HG02571 (cell line): ENCODE measurements around the gene PLA2G2C.

ENCODE experiments used
- ATAC-seq: cut with Tn5 transposase; IDR thresholded peaks from one replicate; pipeline ENCODE4 v1.9.1; 2021; ENCODE audit warnings: mild to moderate bottlenecking, moderate library complexity; ENCODE audit not compliant: unreplicated experiment

The PLA2G2C gene

DNA sequence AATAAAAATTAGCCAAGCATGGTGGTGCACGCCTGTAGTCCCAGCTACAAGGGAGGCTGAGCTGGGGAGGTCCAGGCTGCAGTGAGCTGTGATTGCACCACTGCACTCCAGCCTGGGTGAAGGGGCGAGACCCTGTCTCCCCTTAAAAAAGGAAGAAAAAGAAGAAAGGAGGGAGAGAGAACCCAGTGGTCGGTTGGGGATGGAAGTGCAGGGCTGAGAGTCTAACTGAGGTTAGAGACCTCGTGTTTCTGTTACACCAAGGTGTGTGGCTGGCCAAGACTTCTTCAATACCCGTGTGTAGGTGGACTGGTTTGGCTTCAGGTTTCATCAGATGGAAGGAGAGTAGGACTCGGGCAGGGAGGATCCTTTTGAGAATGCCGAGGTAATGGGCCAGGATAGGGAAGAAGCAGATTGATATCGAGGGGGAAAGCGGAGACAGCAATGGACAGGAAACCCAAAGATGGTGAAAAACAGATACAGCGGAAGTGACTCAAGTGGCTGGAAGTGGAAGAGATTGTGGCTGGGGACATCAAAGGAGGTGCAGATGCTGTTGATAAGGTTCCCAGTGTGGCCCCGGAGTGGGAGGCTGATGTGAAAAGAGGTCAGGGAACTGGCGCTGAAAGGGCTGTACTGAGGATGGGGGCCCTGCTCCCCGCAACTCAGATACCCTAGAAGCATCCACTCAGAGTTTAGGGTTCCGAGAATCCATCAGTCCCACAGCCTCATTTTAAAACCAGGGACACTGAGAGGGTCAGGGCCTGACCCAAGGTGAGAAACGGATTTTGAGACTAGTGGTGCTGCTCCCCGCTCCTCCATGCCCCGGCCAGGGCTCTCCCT is 1.1 kb downstream of the PLA2G2C start:
- no peak for ATAC-seq

DNA sequence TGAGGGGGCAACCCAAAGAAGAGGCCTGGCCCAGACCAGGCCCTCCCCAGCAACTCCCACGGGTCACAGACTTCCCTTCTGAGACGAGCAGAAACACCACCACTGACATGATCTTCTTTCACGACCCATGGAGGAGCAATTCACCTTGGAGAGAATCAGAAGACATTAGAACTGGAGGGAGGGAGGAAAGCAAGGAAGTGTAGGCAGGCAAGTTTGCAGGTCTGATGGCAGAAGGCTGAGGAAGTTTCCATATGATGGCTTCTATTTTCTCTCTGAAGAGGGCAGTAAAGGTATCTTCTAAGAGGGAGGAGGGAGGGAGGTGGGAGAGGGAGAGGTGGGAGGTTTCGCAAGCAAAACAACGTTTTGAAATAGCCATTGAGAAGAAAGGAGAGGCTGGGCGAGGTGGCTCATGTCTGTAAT is 1.8 kb downstream of the PLA2G2C start:
- no peak for ATAC-seq

DNA sequence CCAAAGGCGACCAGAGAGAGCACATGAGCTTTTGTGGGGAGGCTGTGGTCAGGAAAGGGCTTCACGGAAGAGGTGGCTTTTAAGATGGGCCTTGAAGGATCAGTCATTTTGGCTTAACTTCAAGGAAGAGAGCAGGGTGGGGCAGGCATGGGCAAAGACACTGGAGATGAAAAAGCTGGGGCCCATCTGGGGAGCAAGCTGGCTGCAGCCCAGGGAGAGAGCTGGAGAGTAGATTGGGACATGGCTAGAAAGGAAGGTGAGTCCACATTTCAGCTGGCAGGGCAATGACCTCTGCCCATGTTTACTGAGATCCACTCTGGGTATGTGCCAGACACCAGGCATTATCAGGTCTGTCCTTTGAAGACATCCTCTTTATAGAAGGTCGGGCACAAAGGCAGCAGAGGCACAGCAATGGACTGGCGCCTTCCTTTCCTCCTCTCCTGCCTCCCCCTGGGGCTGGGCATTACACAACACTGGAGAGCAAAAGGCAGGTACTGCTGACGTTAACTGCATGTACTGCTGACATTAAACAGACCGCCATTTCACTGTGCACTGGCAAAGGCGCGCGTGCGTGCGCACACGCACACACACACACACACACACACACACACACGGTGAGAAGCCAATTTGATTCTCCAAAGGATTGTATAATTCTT is 2.6 kb downstream of the PLA2G2C start:
- no peak for ATAC-seq

DNA sequence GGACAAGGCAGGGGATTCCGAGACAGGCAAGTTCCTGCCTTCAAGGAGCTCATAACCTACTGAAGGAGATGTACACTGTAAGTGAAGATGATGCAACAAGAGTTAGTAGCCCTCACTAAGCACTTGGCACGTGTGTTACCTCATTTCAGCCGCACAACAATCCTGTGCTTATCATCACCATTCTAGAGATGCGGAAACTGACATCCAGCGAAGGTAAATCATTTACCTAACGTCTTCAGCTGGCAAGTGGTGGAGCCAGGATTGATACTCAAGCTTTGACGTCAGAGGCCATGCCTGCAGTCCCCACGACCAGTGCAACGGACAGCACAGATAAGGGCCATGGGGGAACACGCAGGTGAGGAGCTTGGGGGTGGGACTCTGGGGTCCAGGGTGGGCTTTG is 3.3 kb downstream of the PLA2G2C start:
- no peak for ATAC-seq

- no peak for ATAC-seq
Measured at GRCh38 chr1:20182415-20182814, 3.9 kb downstream of the PLA2G2C start.

DNA sequence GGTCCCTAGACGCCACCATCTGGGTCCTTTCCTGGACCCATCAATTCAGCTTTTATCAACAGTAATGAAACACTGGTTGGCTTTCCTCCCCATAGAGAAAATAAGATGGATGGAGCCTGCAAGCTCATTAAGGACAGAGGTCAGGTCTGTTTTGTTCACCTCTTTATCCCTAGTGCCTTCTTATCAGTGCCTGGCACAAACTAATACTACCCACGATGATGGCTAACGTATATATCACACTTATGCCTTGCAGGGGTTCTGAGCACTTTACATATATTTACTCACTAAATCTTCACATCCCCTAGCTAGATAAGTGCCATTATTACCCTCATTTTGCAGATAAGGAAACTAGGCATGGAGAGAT is 5.5 kb downstream of the PLA2G2C start:
- ATAC-seq: no peak

GRCh38 chr1:20180129-20180843 is 6.0 kb downstream of the PLA2G2C start:
- ATAC-seq: no peak

DNA sequence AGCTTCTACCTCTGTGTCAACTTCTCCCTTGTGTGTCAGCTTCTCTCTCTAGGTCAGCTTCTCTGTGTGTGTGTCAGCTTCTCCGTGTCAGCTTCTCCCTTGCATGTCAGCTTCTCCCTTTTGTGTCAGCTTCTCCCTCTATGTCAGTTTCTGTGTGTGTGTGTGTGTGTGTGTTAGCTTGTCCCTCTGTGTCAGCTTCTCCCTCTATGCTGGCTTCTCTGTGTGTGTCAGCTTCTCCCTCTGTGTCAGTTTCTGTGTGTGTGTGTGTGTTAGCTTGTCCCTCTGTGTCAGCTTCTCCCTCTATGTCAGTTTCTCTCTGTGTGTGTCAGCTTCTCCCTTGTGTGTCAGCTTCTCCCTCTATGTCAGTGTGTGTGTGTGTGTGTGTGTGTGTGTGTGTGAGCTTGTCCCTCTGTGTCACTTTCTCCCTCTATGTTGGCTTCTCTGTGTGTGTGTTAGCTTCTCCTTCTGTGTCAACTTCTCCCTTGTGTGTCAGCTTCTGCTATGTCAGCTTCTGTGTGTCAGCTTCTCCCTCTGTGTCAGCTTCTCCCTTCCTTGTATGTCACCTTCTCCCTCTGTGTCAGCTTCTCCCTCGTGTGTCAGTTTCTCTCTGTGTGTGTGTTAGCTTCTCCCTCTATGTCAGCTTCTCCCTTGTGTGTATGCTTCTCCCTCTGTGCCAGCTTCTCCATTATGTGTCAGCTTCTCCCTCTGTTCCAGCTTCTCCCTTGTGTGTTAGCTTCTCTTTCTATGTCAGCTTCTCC is 6.8 kb downstream of the PLA2G2C start:
- no peak for ATAC-seq

DNA sequence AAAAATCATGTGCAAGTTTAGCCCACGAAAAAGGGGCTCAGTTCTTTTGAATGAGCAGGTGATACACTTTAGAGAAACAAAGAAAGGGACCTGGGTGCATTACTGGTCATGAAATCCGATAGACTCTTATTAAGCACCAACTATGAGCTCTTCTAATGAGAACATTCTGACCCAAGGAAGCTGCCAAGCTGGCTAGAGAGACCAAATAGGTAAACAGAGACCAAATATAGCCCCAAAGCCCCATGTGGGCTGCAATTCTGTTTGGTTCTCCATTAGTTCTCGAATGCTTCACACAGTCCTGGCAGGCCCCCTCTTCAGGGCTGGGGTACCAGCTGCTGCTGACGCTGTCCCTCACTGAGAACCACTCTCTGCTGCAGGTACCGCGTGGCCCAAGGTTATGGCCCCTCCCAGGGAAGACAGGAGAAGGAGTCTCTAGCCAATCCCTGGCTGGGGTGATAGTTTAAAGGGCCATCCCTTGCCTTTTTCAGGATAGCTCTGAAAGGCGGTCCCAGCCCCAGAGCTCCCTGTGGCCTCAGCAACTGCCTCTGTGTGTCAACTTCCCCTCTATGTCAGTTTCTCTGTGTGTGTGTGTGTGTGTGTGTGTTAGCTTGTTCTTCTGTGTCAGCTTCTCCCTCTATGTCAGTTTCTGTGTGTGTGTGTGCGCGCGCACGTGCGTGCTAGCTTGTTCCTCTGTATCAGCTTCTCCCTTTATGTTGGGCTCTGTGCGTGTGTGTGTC is 7.5 kb downstream of the PLA2G2C start:
- ATAC-seq: no peak

DNA sequence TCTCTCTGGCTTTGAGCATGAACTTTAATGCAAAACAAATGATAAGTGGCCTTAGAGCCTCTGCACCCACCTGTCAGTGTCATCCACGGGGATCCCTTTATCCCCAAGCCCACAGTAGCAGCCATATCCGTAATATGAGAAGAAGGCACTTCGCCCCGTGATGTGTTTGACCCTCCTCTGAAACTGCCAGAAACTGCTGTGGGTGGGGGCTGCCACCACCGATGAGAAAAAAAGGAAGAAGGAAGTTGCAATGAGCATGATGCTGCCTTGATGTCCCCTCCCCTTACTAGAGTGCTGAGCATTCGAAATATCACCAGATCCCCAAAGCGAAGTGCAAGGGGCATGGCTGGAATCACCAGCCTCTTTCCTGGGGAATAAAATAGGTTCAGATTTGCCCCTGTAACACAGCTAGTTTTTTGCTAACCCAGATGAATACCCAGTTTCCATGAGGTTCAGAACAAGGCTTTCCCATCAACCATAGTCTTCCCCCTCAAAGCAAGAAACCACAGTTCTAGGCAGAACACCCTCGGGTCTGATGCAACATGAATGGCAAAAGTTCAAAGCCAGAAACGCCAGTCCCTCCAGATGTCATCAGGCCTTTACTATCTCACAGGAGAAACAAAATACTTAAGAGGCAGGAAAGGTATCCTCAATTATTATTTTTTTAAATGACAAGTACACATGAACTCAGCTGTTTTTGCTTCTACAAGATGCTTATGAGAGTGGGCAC is 11.2 kb downstream of the PLA2G2C start:
- no peak for ATAC-seq

GRCh38 chr1:20172033-20172590 is 14.2 kb downstream of the PLA2G2C start:
- no peak for ATAC-seq

DNA sequence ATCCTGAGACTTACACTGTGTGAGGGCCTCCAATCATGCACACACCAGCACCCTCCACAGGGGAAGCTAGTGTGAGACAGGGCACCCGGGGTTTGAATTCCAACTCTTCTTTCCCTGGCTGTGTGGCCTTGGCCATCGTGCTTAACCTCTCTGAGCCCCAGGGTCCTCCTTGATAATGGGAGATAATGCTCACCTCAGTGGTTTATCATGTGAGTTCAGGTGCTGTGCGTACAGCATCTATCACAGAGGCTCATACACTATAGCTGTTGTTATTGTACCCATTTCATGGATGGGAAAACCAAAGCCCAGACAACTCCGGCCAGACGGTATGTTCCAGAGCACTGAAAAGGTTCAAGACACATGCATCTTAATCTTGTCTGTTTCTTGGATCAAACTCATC is 16.4 kb downstream of the PLA2G2C start:
- ATAC-seq: no peak

- ATAC-seq: no peak
Measured at GRCh38 chr1:20168564-20169491, 17.5 kb downstream of the PLA2G2C start.

GRCh38 chr1:20167126-20167525 is 19.2 kb downstream of the PLA2G2C start:
- no peak for ATAC-seq

DNA sequence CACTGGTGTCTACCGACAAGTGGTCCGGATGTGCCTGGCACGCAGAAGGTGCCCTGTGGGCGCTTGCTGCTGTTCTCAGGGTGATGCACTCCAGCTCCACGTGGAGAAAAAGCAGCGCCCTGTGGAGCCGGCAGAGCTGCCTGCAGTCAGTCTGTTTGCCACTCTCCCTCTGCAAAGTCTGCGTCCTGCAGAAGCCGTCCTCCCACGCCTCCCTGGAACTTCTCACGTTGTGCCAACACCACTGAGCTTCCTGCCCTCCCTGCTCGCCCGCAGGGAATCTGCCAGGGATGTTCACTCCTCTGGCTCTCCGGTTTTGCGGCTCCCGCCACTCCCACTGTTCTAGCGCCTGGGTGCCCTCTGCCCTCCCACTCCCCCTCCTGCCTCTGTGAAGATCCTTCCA is 20.3 kb downstream of the PLA2G2C start:
- no peak for ATAC-seq

DNA sequence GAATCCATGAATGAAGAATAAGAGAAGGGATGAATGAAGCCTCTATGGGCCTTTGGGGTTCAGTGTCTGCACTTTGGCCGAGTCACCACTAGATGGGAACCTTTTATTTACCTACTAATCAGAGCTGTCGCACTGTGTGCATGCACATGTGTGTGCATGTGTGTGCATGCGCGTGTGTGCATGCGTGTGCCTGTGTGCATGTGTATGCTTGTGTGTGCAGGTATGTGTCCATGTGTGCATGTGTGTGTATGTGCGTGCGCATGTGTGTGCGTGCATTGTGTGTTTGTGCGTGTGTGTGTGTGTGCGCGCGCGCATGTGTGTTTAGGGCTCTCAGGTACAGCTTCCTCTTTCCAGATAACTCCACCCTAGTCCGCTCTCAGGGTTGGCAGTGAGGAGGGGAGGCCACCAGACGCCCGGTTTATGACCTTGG is 20.8 kb downstream of the PLA2G2C start:
- ATAC-seq: no peak

- ATAC-seq: no peak
Measured at GRCh38 chr1:20164694-20165202, 21.6 kb downstream of the PLA2G2C start.

- ATAC-seq: no peak
Measured at GRCh38 chr1:20160034-20160433, 26.3 kb downstream of the PLA2G2C start.
